Measurements from ENCODE around the gene TOX2. TPM values are rescaled to one million over a fixed set of nuclear protein-coding genes. Genes with fewer than 3 reads are reported as not detected.

Gene TOX2
- total RNA-seq, 2 experiments from 2014 or later = 3.3 to 3.9 TPM

DNA sequence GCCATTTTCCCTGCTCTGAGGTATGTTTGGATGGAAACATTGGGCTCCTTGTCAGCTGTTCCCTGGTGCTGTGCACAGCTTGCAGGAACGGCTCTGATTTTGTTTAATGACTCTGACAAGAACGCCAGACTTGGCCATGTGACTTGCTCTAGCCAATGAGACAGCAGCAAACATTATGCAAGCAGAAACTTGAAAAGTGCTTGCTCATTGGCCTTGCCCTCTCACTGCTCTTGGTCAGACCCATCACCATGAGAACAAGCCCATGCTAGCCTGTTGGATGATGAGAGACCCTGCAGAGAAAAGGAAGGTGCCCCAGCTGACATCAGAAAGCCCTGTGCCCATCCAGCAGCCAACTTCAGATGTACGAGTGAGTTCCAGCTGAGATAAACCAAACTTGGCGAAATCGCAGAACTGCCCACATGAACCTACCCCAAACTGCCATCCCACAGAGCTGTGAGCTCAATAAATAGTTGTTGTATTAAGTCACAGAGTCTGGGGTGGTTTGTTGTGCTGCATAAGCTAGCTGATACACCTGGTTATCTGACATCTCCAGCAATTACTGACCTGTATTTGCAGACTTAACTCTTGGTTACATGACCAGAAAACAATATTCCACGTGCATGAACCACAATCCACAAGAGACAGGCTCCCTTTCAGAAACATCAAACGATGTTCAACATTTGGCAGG, 175.5 kb downstream of the TOX2 start:
- H3K4me1 ChIP-seq (ENCODE audit: insufficient read depth, low read length) = peaks cover 4% of the 10 kb centered on the region
- no peaks in the 10 kb centered on the region for H3K4me1 Mint-ChIP-seq (ENCODE audit: low read depth)
- H3K4me3 Mint-ChIP-seq = no peak overlapping the region
- H3K27me3 Mint-ChIP-seq = peaks cover 10% of the 10 kb centered on the region
- ChIA-PET POLR2A (no interaction called here), CTCF (no interaction called here)
- no peak overlapping the region for H3K4me3 ChIP-seq (ENCODE audit: low read length)
- TF ChIP-seq, protein P1, sequence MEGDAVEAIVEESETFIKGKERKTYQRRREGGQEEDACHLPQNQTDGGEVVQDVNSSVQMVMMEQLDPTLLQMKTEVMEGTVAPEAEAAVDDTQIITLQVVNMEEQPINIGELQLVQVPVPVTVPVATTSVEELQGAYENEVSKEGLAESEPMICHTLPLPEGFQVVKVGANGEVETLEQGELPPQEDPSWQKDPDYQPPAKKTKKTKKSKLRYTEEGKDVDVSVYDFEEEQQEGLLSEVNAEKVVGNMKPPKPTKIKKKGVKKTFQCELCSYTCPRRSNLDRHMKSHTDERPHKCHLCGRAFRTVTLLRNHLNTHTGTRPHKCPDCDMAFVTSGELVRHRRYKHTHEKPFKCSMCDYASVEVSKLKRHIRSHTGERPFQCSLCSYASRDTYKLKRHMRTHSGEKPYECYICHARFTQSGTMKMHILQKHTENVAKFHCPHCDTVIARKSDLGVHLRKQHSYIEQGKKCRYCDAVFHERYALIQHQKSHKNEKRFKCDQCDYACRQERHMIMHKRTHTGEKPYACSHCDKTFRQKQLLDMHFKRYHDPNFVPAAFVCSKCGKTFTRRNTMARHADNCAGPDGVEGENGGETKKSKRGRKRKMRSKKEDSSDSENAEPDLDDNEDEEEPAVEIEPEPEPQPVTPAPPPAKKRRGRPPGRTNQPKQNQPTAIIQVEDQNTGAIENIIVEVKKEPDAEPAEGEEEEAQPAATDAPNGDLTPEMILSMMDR (IDR thresholded peaks at IDR 0.05) = no peak
- H3K9me3 Mint-ChIP-seq = no peaks in the 10 kb centered on the region
- peaks cover 0 to 7% of the 10 kb centered on the region in 2 experiments for H3K27me3 ChIP-seq (ENCODE audit: control insufficient read depth in 1 of 2, insufficient read depth in 2 of 2, low read length in 2 of 2)
- H3K36me3 ChIP-seq (ENCODE audit: insufficient read depth, low read length) = no peaks in the 10 kb centered on the region
- H3K27ac Mint-ChIP-seq = no peak overlapping the region
- intact Hi-C loops (cut with DNase I, micrococcal nuclease) = loop anchor here (5.0 kb wide), 2 partner anchors 33 to 643 kb away; no protein-coding TSS in a partner anchor
- no peaks in the 10 kb centered on the region for H3K9me3 ChIP-seq (ENCODE audit: control insufficient read depth in 1 of 2, insufficient read depth in 1 of 2, low read length in 2 of 2)
- ATAC-seq (ENCODE audit: poor library complexity) (no peak), DNase-seq (peak in 3 of 14 experiments; percentile 18 to 54 (median 40))
- H3K36me3 Mint-ChIP-seq (ENCODE audit: low read depth) = no peaks in the 10 kb centered on the region
- no peak overlapping the region for H3K27ac ChIP-seq (ENCODE audit: low read depth in 1 of 2, low read length in 2 of 2)

GRCh38 chr20:44091026-44091425, 176.4 kb downstream of the TOX2 start:
- intact Hi-C loops (cut with DNase I, micrococcal nuclease) = loop anchor here (5.0 kb wide), 2 partner anchors 34 to 644 kb away; no protein-coding TSS in a partner anchor
- Mint-ChIP-seq H3K27ac (no peak overlapping the region), H3K4me3 (no peak overlapping the region), H3K4me1 (ENCODE audit: low read depth) (no peaks in the 10 kb centered on the region), H3K27me3 (peaks cover 14% of the 10 kb centered on the region), H3K9me3 (no peaks in the 10 kb centered on the region), H3K36me3 (ENCODE audit: low read depth) (no peaks in the 10 kb centered on the region)
- Histone ChIP-seq H3K36me3 (ENCODE audit: insufficient read depth, low read length) (no peaks in the 10 kb centered on the region), H3K27ac (ENCODE audit: low read depth in 1 of 2, low read length in 2 of 2) (no peak overlapping the region), H3K9me3 (ENCODE audit: control insufficient read depth in 1 of 2, insufficient read depth in 1 of 2, low read length in 2 of 2) (no peaks in the 10 kb centered on the region), H3K4me3 (ENCODE audit: low read length) (no peak overlapping the region), H3K4me1 (ENCODE audit: insufficient read depth, low read length) (peaks cover 4% of the 10 kb centered on the region), H3K27me3 (ENCODE audit: control insufficient read depth in 1 of 2, insufficient read depth in 2 of 2, low read length in 2 of 2) (peaks cover 0 to 7% of the 10 kb centered on the region in 2 experiments)
- ATAC-seq (ENCODE audit: poor library complexity) = no peak
- DNase-seq = no peak
- ChIA-PET CTCF (no interaction called here), POLR2A (no interaction called here)
- TF ChIP-seq, protein P1 (IDR thresholded peaks at IDR 0.05) = no peak

DNA sequence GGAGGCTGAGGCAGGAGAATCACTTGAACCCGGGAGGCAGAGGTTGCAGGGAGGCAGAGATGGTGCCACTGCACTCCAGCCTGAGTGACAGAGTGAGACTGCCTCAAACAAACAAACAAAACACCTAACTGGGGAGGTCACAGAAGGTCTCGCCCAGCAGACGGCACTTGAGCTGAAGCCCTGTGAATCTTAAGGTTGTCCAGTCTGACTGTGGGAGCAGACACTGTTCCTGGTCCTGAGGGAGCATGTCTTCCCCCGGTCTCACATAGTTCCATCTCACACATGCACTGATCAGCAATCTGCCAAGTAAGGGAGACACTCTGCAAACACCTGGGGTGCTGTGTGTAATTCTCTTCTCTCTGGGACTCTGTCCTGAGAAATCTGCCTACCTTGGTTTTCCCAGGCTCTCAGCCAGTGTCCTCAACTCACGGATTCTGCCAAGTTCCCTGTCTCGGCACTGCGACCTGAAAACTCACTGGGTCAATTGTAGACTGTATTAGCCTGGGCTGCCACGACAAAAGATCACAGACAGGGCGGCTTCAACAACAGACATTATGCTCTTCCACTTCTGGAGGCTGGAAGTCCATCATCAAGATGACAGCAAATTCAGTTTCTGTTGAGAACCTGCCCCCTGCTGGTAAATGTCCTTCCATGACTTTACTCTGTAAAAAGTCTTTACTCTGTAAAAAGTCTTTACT, 178.0 kb downstream of the TOX2 start:
- peak in 5 of 14 experiments; percentile 27 to 59 (median 45) for DNase-seq
- Histone ChIP-seq H3K27ac (ENCODE audit: low read depth in 1 of 2, low read length in 2 of 2) (no peak overlapping the region), H3K4me1 (ENCODE audit: insufficient read depth, low read length) (peaks cover 4% of the 10 kb centered on the region), H3K4me3 (ENCODE audit: low read length) (no peak overlapping the region), H3K27me3 (ENCODE audit: control insufficient read depth in 1 of 2, insufficient read depth in 2 of 2, low read length in 2 of 2) (peaks cover 0 to 10% of the 10 kb centered on the region in 2 experiments), H3K36me3 (ENCODE audit: insufficient read depth, low read length) (no peaks in the 10 kb centered on the region), H3K9me3 (ENCODE audit: control insufficient read depth in 1 of 2, insufficient read depth in 1 of 2, low read length in 2 of 2) (no peaks in the 10 kb centered on the region)
- H3K27ac Mint-ChIP-seq = no peak overlapping the region
- peak; percentile 52 for ATAC-seq (ENCODE audit: poor library complexity)
- intact Hi-C loops (cut with DNase I, micrococcal nuclease) = loop anchor here (5.0 kb wide), 2 partner anchors 35 to 645 kb away; no protein-coding TSS in a partner anchor
- no peaks in the 10 kb centered on the region for H3K36me3 Mint-ChIP-seq (ENCODE audit: low read depth)
- no peak overlapping the region for H3K4me3 Mint-ChIP-seq
- TF ChIP-seq, protein P1 (IDR thresholded peaks at IDR 0.05) = peak; percentile 55
- ChIA-PET POLR2A (no interaction called here), CTCF (no interaction called here)
- peaks cover 21% of the 10 kb centered on the region for H3K27me3 Mint-ChIP-seq
- H3K9me3 Mint-ChIP-seq = no peaks in the 10 kb centered on the region
- H3K4me1 Mint-ChIP-seq (ENCODE audit: low read depth) = no peaks in the 10 kb centered on the region
